Measurements from ENCODE around the gene SLC25A24.
"Not testable (repeated sequence)": the region's sequence is repeated elsewhere in the genome, so short reads cannot be mapped to it uniquely, and the experiment has no call there.

Gene SLC25A24

DNA sequence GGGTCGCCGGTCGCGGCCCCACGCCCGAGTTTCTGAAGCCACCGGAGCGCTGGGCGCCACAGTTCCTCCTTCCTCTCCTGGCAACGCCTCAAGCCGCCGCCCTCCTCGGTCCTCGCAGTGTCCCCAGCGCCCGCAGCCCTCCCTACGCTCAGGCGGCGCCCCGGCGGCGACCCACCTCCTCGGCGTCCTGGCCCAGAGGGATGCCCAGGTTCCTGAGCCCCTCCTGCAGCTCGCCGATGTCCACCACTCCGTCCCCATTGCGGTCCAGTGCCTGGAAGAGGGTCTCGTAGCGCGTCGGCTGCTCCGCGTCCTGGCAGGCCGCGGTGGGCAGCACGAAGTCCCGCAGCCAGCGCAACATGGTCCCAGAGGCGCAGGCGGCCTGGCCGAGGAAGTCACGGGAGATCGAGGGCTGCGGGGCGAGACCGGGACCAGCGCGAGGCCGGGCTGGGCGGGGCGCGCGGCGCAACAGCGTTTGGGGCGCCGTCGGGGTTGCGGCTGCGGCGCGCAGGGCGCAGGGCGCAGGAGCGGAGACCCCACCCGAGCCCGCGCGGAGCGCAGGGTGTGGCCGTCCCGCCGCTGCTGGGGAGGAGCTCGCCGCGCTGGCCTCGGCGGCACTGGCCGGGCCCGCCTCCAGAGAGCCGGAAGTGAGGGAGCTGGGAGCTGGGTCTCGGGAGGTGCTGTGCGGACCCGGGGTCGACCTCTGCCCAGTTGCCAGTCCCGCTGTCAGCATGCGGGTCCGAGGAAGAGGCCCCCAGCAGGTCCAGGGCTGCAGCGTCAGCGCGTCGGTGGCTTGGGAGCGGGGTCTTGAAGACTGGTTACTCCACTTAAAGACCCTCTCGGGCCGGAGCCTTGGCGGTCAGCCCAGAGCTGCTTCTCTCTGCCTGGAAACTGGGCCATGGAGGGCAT is at the start of gene SLC25A24:
SLC25A24 (minus strand) TSS at position 563 of the 906 bp plus-strand sequence; CDS start at position 358, 205 bp downstream.
- DNase-seq (ENCODE audit: low read depth in 2 of 2) = peak; percentile 58 to 71

GRCh38 chr1:108243976-108244375 is 43.8 kb upstream of the SLC25A24 start, which contains the start of gene NBPF4:
Gene NBPF4 (minus strand): TSS chr1:108244076. CDS start chr1:108243761, 315 bp downstream.
- not testable (repeated sequence) for DNase-seq (ENCODE audit: low read depth in 2 of 2)

DNA sequence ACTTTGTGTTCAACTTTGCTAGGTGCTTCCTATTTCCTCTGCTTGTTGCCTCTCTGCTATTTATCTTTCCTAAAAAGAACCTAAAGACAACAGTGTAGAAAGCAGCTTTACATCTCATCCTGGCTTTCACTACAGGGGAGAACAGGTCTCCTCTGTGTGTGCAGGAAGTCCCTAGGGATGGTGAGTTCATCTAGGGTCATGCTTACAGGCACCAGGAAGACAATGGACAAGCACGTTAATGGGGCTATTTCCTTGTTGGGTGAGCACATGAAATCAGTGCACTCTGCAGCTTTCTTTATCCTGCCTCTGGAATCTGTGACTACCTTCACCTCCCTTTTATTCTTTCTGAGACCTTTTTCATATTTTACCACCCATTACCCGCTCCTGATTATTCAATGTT is 39.3 kb upstream of the SLC25A24 start:
- DNase-seq (ENCODE audit: low read depth in 2 of 2) = not testable (repeated sequence)

- not testable (repeated sequence) for DNase-seq (ENCODE audit: low read depth in 2 of 2)
Observed at GRCh38 chr1:108235308-108235707, 35.2 kb upstream of the SLC25A24 start.

DNA sequence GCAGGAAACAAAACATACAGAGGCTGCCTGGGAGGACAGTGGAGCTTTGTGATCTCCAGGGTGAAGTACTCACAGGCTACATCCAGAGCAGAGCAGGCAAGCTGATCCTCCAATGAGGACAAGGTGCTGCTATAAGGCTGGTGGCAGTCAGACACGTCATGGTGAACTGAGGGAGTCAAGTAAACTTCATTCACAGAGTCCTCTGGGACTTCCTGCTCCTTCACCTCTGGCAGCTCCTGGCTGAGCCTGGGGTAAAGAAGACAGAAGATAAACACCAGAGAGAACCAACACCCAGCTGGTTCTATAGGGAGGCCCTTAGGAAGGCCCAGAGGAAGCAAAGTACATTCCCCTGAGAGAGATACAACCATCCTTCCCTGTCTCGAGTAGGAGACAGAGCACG is 32.0 kb upstream of the SLC25A24 start:
- DNase-seq (ENCODE audit: low read depth in 2 of 2) = not testable (repeated sequence)

DNA sequence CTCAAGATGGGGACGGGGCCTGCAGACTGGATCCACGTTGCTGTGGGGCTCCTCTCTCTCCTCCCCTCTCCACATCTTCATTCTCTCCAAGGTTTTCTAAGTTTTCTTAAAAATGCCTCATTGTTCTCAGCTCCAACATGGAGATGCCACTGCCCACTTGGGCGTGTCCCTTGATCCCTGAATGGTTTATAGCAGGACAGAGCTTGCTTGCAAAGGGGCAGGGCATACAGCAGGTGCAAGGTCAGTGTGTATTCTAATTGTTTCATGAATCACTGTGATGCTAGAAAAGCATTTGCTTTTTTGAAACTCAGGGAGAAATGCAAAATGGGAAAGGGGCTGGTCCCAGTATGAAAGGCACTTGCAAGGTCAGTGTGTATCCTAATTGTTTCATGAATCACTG is 29.8 kb upstream of the SLC25A24 start:
- DNase-seq (ENCODE audit: low read depth in 2 of 2) = not testable (repeated sequence)

DNA sequence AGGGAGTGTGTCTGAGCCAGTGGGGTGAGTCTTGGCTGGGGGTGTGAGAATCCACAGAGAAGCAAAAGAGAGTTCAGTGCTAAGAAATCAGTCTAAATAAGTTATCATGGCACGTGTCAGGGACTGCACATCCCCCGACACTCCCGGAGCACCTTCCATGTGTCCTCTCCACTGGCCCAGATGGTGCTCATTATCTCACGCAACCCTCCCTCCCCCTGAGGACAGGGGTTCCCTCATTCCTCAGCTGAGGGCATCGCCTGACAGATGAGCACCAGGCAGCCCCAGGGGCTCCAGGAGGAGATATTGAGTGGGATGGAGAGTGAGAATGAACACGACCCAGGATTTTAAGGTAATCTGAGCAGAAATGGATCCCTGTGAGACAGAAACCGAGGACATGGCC is 27.6 kb upstream of the SLC25A24 start:
- not testable (repeated sequence) for DNase-seq (ENCODE audit: low read depth in 2 of 2)

DNA sequence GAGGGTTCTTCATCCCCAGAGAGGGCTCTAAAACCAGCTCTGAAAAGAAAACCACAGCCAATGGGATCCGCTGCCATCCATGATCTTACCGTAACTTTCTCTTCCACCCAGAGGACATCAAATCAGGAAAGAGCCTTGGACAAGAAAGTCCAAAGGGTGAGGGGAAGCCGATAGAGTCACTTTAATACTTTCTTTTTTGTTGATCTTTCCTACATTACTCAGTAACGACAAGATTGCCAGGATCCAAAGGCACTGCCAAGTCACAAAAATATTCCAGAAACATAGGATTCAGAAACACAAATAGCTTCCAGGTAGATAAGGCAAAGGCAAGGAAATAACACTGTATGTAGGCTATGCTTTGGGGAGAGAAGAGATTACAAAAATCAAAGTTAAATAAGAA is 26.7 kb upstream of the SLC25A24 start:
- not testable (repeated sequence) for DNase-seq (ENCODE audit: low read depth in 2 of 2)

DNA sequence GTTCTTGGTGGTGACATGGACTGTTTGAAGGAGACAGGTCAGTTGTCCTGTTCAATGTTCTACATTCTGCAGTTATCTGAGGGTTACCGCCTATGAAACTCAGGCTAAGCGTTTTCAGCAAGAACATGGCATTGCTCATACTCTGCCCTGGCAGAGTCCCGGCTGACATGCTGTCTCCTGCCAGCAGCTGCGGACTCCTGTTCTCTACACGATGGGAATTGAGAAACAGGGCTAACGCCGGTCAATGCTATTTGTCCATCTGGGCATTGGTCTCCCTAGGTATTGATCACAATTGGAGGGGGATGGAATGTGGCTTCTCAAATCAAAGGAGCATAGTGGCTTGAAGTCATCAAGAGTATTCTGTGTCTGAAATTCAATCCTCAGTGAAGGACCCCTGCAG is 23.1 kb upstream of the SLC25A24 start:
- DNase-seq (ENCODE audit: low read depth in 2 of 2) = not testable (repeated sequence)

- not testable (repeated sequence) for DNase-seq (ENCODE audit: low read depth in 2 of 2)
Observed at GRCh38 chr1:108217515-108218174, 17.5 kb upstream of the SLC25A24 start.

GRCh38 chr1:108217007-108217406 is 16.9 kb upstream of the SLC25A24 start:
- DNase-seq (ENCODE audit: low read depth in 2 of 2) = not testable (repeated sequence)

DNA sequence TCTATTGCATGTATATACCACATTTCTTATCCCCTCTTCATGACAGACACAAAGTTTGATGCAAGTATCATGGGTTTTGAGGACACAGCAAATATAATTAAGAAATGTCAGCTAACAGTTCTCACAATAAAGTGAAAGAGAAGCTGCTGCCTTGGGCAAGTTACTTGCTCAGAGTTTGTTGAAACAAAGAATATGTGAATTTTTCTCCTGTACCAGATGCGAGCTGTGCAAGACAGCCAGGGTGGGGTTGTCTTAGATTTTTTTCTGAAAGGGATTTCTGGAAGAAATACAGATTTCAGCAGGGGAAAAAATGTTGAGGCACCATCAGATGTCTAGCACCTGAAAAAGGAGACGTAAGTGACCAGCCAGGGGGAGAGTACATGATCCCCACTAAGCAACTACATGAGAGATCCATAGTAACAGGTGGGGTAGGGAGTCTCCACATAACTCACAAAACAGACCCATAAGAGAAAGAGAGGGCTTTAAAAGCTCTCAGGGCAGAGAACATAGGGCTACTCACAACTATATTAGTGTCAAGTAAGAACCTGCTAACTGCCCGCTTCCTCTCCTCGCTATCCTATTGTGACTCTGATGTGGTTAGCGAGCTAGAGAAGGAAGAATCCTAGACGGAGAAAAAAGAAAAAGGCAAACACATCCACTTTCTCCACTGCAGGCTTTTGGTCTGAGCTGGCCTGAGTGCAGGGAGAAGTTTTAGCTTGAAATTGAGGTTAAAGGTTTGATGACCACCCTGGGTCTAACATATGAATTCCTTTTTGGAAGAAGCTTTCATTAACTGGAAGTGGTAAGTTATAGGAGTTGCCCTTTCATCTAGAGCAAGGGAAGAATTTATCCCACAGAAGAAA is 16.1 kb upstream of the SLC25A24 start:
- not testable (repeated sequence) for DNase-seq (ENCODE audit: low read depth in 2 of 2)

DNA sequence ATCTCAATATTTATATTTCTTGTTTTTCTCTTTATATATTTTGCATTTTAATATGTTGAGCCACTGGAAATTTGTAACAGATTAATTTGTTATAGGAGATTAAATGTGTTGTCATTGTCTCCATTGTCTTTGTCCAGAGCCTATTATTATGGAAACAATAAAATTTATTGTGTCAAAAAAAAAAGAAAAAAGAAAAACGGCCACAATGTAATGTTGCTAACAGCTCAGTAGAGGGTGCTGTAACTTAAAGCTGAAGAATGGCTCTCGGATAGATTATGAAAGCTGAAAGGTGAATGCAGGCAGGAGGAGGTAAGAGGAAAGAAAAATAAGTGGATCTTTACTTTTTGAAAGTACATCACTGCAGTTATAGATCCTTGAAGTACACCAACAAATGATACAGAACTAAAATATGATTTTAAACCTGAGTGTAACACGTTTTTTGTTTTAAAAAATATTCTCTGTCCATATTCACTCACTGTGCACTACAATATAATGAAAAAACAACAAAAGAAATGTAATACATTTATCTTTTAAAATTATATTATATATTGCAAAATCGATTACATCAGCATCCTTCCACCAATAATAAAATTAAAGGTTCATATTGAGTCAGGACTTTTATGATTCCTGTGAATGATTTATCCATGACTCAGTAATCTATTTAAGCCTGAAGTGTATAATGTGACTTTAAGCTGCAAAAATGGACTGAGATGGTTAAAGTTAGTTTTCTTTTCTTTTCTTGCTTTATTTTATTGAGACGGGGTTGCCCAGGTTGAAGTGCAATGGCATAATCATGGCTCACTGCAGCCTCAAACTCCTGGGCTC is 14.7 kb upstream of the SLC25A24 start:
- DNase-seq (ENCODE audit: low read depth in 2 of 2) = not testable (repeated sequence)

DNA sequence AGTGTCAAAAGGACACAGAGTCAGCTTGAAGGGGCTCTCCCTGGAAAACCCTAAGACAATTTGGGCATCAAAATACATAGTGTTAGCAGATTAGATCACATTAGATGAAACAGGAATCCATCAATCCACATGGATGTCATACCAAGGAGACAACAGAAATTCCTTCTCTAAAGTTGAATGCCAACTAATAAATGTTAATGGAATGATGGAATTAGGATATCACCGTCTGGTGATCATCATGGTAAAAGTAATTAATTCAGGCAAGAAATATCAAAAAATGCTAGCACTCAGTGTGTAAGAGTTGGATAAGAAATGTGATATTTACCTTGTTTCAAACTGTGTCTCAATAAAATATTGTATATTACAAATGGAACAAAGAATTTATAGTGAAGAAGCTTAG is 10.9 kb upstream of the SLC25A24 start:
- no peak for DNase-seq (ENCODE audit: low read depth in 2 of 2)

DNA sequence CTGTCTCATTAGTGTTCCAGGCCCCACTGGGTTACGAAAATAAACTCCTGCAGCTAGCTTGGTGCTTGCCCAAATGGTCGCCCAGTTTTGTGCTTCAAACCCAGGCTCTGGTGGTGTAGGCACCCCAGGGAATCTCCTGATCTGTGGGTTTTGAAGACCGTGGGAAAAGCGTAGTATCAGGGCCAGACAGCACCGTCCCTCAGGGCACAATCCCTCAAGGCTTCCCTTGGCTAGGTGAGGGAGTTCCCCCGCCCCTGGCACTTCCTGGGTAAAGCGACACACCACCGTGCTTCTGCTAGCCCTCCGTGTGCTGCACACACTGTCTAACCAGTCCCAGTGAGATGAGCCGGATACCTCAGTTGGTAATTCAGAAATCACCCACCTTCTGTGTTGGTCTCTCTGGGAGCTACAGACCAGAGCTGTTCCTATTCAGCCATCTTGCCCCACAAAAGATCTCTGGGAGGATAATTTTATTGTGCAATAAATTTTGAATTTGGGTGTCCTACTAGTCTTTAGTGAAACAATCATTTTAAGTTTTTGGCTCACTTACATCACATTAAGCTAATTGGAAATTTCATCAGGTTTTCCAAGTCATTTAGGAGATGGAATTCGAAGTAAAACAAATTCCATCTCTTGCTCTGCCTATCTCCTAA is 9.4 kb upstream of the SLC25A24 start:
- DNase-seq (ENCODE audit: low read depth in 2 of 2) = no peak

- no peak for DNase-seq (ENCODE audit: low read depth in 2 of 2)
Observed at GRCh38 chr1:108208724-108209446, 8.7 kb upstream of the SLC25A24 start.

DNA sequence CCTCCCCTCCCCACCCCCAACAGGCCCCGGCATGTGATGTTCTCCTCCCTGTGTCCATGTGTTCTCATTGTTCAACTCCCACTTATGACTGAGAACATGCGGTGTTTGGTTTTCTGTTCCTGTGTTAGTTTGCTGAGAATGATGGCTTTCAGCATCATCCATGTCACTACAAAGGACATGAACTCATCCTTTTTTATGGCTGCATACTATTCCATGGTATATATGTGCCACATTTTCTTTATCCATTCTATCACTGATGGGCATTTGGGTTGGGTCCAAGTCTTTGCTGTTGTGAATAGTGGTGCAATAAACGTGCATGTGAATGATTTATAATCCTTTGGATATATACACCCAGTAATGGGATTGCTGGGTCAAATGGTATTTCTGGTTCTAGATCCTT is 3.4 kb upstream of the SLC25A24 start:
- DNase-seq (ENCODE audit: low read depth in 2 of 2) = not testable (repeated sequence)

DNA sequence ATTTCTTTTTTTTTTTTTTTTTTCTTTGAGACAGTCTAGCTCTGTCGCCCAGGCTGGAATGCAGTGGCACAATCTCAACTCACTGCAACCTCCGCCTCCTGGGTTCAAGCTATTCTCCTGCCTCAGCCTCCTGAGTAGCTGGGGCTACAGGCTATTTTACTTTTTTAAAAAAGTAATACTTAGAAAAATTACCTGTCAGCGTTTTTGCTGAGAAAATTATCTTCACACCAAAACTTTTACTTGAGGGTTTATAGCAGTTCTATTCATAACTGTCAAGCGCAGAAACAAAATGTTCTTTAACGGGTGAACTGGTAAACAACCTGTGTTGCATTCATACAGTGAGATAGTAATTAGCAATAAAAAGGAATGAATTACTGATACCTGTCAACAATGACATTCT is 1.5 kb upstream of the SLC25A24 start:
- DNase-seq (ENCODE audit: low read depth in 2 of 2) = no peak

DNA sequence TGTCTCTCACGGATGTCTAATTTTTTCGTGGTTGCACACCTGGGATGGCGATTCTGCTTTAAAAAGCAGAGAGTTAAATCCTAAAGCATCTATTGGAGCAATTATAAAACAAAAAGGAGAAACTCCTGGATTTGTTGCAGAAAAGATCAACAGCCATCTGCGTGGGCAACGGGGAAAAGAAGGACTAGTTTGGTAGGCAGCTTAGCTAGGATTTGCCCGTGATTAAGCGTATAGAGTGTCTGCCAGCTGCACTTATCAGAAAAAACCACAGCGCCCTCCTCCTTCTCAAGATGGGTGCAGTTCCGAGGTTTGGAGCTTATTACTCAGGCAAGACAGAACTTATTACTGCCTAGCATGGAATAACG is 526 bp upstream of the SLC25A24 start:
- peak; percentile 10 to 44 for DNase-seq (ENCODE audit: low read depth in 2 of 2)

- no peak for DNase-seq (ENCODE audit: low read depth in 2 of 2)
Observed at GRCh38 chr1:108199201-108199691, 897 bp downstream of the SLC25A24 start.
